Iris pigment epithelial cell (primary cell): Measurements from ENCODE around the gene GSDME.

Experiments
- DNase-seq: peaks from one replicate; pipeline ENCODE4 v3.0.0-alpha.2; 2011; ENCODE audit warnings: low read depth

The GSDME gene

DNA sequence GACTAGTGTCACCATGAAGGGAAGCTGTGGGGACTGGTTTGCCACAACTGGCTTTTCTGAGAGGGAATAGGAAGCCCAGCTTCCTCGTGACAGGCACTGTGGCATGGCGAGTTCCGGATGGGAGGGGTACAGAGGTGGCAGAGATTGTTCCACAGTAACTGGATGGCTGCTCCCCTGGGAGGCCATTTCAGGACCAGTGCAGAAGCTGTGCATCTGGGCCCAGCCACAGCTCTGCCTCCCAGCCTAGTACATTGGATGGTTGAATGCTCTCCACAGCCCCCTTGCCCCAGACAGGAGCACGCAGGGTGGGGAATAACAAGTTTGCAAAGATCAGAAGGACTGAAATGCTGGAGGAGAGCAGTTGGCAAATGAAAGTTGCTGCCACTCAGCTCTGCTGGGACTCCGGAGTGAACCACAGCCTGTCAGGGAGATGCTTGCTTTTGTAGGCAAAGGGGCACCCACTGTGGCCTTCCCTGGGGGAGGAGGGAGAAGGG, 51.8 kb downstream of the GSDME start:
- no peak for DNase-seq

DNA sequence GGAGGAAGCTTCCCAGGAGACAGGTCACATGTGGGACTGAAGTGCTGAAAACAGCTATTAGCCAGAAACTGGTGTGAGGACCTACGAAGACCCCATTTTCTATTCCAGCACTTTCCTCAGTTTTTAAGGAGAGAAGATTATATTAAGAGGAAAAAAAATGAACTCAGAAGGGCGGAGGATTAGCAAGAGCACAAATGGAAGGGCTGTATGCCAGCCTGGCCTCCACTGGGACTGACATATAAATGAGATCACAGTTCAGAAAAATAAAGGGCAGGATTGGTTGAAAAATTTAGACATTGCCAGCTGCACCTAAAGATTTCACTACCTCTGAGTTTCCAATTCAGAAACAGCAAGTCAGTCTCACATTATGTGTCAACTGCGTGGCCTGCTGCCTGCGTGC, 53.0 kb downstream of the GSDME start:
- DNase-seq: no peak

DNA sequence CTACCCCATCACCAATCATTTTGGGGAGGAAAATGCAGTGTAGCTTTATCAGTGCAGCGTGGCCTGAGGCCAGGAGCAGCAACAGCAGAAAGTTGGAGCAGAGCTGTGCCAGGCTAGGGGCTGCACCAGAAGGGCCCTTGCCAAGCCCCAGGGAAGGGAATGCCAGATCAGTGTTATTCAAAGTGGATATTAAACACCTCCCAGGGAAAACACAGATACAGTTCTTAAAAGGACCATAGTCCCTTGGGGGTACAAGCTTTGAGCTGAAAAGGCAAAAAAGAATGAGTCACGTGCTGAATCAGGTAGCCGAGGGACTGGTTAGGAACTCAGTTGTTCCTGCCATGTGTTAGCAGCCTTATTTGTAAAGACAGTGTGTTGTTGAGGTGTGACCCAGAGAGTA, 54.0 kb downstream of the GSDME start:
- no peak for DNase-seq

DNA sequence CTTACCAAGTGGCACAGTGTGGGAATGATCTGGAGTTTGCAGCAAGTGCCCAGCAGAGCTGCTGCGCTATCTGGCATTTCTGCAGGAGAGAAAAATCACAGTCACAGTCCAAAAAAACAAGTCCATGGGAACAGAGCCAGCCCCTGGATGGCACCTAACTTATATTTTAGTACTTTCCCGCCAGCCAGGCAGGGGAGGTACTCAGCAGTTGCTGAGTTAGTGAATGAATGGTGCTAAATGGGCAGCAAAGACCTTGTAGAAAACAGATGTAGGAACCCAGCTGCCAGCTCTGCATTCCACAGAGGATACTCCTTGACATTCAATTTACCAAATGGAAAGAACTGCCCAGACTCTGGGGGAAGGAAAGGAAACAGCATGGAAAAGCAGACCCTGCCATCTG, 54.5 kb downstream of the GSDME start:
- DNase-seq: no peak

GRCh38 chr7:24701261-24702235, 55.7 kb downstream of the GSDME start:
- DNase-seq: peak; percentile 96

DNA sequence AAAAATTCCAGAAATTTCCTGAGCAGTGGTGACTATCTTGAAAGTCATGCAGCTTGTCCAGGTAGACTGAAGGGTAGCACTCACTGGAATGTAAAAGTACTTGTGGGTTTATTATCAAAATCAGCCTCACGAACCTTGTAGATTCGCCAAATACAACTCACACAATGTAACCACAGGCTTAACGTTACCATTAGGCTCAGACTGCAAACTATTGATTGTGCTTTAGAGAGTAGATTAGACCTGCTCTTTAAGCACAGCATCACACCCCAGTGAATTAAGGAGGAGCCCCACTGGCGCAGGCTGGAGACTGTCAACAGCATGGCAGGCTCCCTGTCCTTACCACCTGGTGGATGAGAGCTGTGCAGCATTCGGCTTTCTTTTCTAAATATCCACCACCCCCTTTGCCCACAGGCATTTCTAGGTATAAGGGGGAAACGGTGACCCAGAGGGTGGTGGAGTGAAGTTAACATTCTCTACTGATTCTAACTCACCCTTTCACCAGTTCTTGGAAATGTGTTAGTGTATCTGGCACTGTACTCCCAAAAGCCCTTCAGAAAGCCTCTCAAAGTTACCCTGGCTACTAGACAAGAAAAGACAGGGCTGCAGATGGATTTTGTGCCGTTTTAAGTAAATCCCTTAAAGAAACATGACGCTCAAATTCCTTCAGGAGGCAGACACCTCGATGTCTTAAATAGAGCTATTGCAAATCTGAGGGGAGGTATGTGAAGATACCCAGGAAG, 56.6 kb downstream of the GSDME start:
- DNase-seq: peak; percentile 37

- no peak for DNase-seq
Observed at GRCh38 chr7:24698531-24699266, 58.6 kb downstream of the GSDME start.

GRCh38 chr7:24697416-24697815, 59.8 kb downstream of the GSDME start:
- DNase-seq: peak; percentile 39

DNA sequence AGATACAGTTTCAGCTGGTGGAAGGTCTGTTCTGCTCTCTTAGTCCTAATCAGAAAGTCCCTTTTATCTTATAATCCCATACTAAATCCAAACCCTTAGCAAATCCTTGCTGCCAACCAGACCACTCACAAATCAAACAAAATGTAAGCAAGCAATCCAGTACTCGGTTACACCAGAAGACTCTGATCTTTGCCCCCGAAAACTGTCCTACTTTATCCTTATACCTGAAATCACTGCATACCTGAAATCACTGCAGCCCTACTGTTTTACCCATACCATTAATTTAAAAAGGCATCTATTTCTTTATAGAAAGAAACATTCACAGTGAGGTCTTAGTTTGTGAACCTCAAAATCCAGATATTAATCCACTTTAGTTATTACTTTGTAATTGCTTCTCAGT, 64.7 kb downstream of the GSDME start:
- DNase-seq: no peak

- DNase-seq: no peak
Observed at GRCh38 chr7:24690251-24690650, 67.0 kb downstream of the GSDME start.

DNA sequence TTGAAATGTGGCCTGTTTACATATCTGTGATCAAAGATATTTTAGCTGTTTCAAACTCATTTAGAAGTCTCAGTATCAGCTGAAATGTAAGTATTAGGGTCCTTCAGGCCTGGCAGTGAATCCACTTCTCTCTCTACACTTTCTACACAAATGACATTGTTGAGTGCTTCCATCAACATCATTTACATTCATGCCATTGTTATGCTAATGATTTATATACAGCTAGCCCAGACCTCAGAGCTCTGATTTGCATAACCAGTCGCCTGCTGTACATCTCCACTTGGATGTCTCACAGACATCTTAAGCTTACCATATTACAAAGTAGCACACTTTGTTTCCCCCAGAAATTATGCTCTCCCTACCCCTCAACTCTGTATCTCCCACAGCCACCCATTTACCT, 71.6 kb downstream of the GSDME start:
- no peak for DNase-seq

DNA sequence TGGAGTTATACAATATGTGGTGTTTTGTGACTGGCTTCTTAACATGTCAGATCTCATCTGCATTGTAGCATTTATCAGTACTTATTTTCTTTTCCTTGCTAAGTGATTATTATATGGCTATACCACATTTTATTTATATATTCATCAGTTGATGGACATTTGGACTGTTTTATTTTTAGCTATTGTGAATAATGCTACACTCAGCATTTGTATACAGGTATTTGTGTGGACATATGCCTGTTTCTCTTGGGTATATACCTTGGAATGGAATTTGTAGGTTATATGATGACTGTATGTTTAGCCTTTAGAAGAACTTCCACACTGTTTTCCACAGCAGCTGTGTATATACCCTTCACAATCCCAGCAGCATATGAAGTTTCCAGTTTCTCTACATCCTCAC, 86.5 kb downstream of the GSDME start:
- DNase-seq: no peak

GRCh38 chr7:24669971-24670591, 87.2 kb downstream of the GSDME start:
- no peak for DNase-seq

- peak; percentile 67 for DNase-seq
Observed at GRCh38 chr7:24668927-24669635, 88.2 kb downstream of the GSDME start.

DNA sequence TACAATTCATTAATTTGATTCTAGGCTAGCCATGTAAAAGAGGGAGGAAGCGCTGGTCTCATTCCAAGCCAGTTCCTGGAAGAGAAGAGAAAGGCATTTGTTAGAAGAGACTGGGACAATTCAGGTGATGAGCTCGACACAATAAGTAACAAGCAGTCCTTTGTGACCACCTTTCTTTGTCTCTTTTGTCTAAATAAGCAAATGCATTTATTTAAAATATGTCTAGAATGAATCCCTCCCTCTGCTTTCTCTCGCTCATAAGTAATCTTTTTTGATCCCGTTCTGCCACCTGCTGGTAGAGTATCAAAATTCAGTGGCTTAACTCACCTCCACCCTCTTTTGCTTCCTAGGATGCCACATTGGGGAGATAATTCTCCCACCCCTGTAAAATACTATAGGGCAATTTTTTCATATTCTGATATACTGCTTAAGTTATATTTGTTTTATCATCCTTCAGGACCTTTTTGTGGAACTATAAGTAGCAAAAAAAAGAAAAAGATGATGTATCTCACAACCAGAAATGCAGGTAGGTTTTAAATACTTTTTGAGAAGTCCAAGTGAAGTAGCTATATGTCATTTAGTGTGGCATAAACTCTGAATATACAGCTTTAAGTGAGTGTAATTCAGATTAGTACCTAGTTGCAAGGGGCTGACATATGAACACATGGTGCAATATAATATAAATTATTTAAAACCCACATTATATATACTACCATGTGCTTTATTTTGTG, 91.5 kb downstream of the GSDME start:
- peak; percentile 56 for DNase-seq

- DNase-seq: peak; percentile 85
Observed at GRCh38 chr7:24660546-24660945, 96.7 kb downstream of the GSDME start.

- DNase-seq: no peak
Observed at GRCh38 chr7:24659505-24659904, 97.8 kb downstream of the GSDME start.

GRCh38 chr7:24657980-24658379, 99.3 kb downstream of the GSDME start:
- no peak for DNase-seq

- peak; percentile 40 for DNase-seq
Observed at GRCh38 chr7:24656608-24657007, 100.7 kb downstream of the GSDME start.

DNA sequence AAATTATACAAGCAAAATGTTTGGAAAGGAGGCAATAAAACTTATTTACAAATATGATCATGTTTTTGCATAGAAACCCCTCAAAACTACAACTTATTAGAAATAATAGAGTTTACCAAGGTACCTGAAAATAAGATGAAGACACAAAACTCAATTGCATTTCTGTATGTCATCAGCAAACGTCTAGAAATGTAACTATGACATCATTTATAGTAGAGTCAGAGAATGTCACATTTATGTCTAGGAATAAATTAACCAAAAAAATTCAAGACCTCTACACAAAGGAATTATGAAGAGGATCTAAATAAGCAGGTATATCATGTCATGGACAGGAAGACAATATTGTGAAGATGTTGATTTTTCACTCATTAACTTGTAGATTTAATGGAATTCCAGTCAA, 103.0 kb downstream of the GSDME start:
- no peak for DNase-seq
